Stimulated activated naive CD8-positive, alpha-beta T cell treated with anti-CD3 and anti-CD28 coated beads, Interleukin-15, Interleukin-2, amounts not matched to agents 100 U/mL and 50 U/mL, for 24 hours (primary cell): ENCODE results near the gene DNAJA4.

ENCODE experiments used
- ATAC-seq: fragments of 150-1000 bp; cut with Tn5 transposase; one replicate; pipeline ENCODE4 v1.10.0; 2021
- DNase-seq: peaks from one replicate; pipeline ENCODE4 v3.0.0; 2021

The DNAJA4 gene

GRCh38 chr15:78315686-78316282 is 51.4 kb downstream of the DNAJA4 start:
- ATAC-seq = peak; percentile 41
- no peak for DNase-seq

- ATAC-seq (no peak), DNase-seq (no peak)
Measured at GRCh38 chr15:78316283-78317083, 52.1 kb downstream of the DNAJA4 start.

- no peak for ATAC-seq
- DNase-seq = no peak
Measured at GRCh38 chr15:78317145-78317836, 52.9 kb downstream of the DNAJA4 start.

- no peak for ATAC-seq
- DNase-seq = no peak
Measured at GRCh38 chr15:78319588-78319987, 55.2 kb downstream of the DNAJA4 start.

GRCh38 chr15:78320183-78320582 is 55.8 kb downstream of the DNAJA4 start:
- no peak for DNase-seq
- ATAC-seq = no peak

- ATAC-seq (no peak), DNase-seq (no peak)
Measured at GRCh38 chr15:78321041-78321570, 56.7 kb downstream of the DNAJA4 start.

- ATAC-seq = no peak
- no peak for DNase-seq
Measured at GRCh38 chr15:78321786-78322185, 57.4 kb downstream of the DNAJA4 start.

GRCh38 chr15:78322243-78322642 is 57.9 kb downstream of the DNAJA4 start:
- ATAC-seq (no peak), DNase-seq (no peak)

- DNase-seq (no peak), ATAC-seq (no peak)
Measured at GRCh38 chr15:78322724-78323521, 58.6 kb downstream of the DNAJA4 start.

- ATAC-seq = no peak
- no peak for DNase-seq
Measured at GRCh38 chr15:78323693-78324092, 59.3 kb downstream of the DNAJA4 start.

- no peak for DNase-seq
- no peak for ATAC-seq
Measured at GRCh38 chr15:78324144-78324543, 59.8 kb downstream of the DNAJA4 start.

GRCh38 chr15:78325092-78325843 is 60.9 kb downstream of the DNAJA4 start:
- no peak for ATAC-seq
- no peak for DNase-seq

- DNase-seq (no peak), ATAC-seq (no peak)
Measured at GRCh38 chr15:78327466-78327865, 63.1 kb downstream of the DNAJA4 start.

GRCh38 chr15:78329625-78330024 is 65.3 kb downstream of the DNAJA4 start:
- ATAC-seq (no peak), DNase-seq (no peak)
